ENCODE data around the gene FAM161B.
"Not testable (repeated sequence)": the region's sequence is repeated elsewhere in the genome, so short reads cannot be mapped to it uniquely, and the experiment has no call there.

The FAM161B gene

DNA sequence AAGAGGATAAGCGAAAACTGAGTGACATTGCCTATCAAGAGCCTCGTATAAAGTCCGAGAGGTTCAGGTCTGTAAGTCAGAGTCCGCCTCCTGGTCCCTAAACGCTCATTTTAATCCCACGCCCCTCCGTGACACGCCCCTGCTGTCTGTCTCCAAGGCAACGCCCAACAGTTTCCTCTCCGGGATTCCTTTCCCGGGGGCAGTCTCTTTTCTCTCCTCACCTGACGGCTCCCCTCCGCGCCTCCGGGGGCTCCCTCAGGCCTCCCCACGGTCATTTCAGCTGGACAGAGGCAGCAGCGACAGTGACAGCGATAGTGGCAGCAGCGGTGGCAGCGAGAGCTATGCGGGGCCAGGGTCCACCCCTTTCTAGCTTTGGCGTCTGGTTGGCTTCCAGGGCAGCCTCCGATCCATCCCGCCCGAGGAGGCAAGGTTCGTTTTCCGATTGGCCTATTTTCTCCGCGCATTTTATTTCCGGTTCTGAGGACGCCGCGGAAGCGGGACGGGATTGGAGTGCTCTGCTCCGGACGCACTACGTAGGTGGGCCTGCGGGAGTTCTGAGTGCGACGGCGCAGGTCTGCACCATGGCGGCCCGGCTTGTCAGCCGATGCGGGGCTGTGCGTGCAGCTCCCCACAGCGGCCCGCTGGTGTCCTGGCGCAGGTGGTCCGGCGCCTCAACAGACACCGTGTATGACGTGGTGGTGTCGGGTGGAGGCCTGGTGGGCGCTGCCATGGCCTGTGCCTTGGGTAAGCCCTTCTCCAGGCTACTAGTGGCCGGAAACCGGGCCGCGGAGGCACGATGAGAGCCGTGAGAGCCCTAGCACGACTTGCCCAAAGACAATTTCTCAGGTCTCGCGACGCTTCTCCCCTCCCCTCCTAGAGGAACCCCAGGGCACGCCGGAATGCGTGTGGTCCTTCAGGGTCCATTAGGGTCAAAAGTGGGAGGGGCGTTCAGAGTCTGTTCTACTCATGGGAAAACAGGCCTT, at the start of gene FAM161B, which contains the start of gene COQ6:
Gene FAM161B, minus strand, starts transcription at position 343 of the 983 bp plus-strand sequence. Its CDS starts 68 bp downstream, at position 275.
Gene COQ6, plus strand, starts transcription at position 551 of the 983 bp plus-strand sequence. Its CDS starts 31 bp downstream, at position 582.
- peak; percentile 82 to 83 for DNase-seq

- DNase-seq = no peak
These were observed 48.8 kb upstream of the FAM161B start for GRCh38 chr14:73998726-73999125.

DNA sequence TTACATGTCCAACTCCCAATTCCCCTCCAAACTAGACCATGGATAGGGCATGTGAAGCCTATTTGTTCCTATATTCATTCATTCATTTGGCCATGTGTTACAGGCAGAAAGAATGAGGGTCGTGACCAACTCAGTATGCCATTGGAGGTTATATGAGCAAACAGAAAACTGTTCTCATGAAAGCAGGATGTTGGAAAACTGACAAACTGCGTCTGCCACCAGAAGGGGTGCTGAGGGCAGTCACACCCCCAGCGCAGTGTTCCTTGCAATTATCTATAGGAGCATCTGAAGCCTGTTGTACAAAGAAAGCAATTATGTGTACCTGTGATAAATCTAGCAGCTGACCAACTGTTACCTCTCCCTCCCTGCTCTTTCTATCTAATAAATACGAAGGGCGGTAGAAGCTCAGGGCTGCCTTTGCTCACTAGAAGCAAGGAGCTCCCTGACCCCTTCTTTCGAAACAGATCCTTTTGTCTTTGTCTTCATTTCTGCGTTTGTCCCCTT, 48.1 kb upstream of the FAM161B start:
- no peak for DNase-seq

GRCh38 chr14:73997108-73997943, 47.4 kb upstream of the FAM161B start:
- DNase-seq = no peak

- DNase-seq = no peak
These were observed 46.8 kb upstream of the FAM161B start for GRCh38 chr14:73996731-73997107.

- no peak for DNase-seq
These were observed 46.1 kb upstream of the FAM161B start for GRCh38 chr14:73995977-73996378.

DNA sequence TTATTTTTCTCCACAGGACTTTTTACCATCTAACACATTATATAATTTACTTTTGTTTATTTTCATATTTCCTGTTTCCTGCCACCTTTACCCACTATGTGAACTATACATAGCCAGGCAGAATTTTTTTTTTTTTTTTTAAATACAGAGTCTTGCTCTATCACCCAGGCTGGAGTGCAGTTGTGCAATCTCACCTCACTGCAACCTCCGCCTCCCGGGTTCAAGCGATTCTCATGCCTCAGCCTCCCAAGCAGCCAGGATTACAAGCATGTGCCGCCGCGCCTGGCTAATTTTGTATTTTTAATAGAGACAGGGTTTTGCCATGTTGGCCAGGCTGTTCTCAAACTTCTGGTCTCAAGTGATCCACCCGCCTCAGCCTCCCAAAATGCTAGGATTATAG, 45.0 kb upstream of the FAM161B start:
- DNase-seq = not testable (repeated sequence)

- no peak for DNase-seq
These were observed 41.2 kb upstream of the FAM161B start for GRCh38 chr14:73991092-73991491.

DNA sequence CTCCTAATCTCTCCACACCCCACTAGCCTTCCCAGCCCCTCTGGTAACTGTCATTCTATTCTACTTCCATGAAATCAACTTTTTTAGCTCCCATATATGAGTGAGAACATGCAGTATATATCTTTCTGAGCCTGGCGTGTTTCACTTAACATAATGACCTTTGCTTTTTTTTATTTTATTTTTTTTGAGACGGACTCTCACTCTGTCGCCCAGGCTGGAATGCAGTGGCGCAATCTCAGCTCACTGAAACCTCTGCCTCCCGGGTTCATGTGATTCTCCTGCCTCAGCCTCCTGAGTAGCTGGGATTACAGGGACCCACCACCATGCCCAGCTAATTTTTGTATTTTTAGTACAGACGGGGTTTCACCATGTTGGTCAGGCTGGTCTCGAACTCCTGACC, 38.8 kb upstream of the FAM161B start:
- DNase-seq = not testable (repeated sequence)

GRCh38 chr14:73988065-73988464, 38.2 kb upstream of the FAM161B start:
- DNase-seq = no peak

- no peak for DNase-seq
These were observed 28.0 kb upstream of the FAM161B start for GRCh38 chr14:73977896-73978295.

GRCh38 chr14:73976125-73976524, 26.2 kb upstream of the FAM161B start:
- DNase-seq = no peak

DNA sequence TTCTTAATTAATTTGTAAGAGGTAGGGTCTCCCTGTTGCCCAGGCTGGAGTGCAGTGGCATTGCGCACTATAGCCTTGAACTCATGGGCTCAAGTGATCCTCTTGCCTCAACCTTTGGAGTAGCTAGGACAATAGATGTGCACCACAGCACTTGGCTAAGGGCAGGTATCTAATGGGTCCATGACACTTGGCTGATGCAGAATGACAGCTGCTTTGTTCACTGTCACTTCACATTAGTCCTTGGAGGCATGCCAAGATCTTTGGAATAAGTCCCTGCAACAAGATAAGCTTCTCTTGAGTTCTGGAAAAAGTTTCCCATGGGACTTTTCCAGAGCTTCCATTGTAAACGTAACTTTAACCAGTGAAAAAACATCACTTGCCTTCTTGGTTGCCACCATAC, 23.6 kb upstream of the FAM161B start:
- DNase-seq = no peak

DNA sequence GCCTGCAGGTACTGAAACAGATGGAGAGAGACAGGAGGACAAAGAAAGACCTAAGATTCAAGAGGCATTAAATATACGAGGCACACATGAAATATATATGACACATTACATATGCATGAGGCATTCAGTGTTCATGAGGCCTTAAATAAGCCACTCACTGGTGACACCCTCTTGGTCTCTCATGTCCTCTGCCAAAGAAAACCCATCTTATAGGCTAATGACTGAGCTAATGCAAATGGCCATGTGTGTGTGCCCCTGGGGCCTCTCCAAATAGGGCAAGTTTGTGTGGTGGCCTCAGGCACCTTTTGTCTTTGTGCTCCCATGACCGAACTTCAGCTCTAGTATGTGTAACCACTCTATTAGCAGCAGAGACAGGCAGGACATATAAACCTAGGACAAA, 19.0 kb upstream of the FAM161B start:
- no peak for DNase-seq

- DNase-seq = no peak
These were observed 15.3 kb upstream of the FAM161B start for GRCh38 chr14:73965216-73965615.

- no peak for DNase-seq
These were observed 11.3 kb upstream of the FAM161B start for GRCh38 chr14:73961192-73961591.

GRCh38 chr14:73958591-73958990, 8.7 kb upstream of the FAM161B start:
- no peak for DNase-seq

DNA sequence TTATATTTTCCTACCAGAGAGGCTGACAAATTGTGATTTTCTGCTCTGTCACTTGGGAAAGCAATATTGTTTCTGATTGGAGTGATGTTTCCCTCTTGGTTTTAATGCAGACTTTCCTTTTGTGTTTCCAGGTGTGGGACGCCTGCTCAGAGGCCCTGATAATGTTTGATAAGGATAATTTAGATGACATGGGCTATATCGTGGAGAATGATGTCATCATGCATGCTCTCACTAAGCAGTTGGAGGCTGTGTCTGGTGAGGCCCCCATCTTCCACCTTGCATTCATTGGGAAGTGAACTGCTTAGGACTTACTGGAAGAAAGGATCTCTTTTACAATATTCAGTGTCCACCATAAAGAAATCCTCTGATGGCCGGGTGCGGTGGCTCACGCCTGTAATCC, 5.8 kb upstream of the FAM161B start:
- no peak for DNase-seq

GRCh38 chr14:73953731-73954130, 3.8 kb upstream of the FAM161B start:
- DNase-seq = no peak

- DNase-seq = no peak
These were observed 4.7 kb downstream of the FAM161B start for GRCh38 chr14:73945159-73945670.

DNA sequence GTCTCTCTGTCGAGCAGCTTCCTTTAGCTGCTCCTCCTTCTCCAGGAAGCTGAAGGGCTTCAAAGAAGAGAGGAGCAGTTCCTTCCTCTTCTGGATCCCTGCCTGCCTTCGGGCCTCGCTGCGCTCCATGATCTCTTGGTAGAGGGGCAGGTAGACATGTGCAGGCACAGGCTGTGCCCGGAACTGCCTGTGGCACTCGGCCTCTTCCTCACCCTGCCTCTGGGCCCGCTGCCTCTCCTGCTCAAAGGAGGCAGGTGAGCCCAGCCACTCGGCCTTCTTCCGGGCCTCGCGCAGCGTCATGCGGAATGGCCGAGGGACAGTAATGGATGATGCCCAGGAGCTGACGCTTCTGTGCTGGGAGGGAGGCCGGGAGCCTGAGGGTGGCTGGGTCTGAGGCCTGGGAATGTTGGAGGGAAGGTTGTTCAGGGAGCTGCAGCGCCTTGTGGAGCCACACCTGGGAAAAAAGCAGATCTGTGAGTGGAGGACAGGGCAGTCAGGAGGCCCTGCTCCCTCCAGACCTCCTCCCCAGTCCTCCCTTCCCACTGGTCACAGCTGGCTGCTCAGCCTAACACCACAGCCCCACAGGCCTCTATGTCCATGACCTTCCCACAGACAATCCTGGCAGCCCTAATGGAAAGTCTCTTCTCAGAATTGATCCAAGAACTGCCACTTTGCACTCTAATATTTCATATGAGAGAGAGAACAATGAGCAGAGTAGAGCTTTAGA, 5.3 kb downstream of the FAM161B start:
- DNase-seq = no peak

- no peak for DNase-seq
These were observed 6.8 kb downstream of the FAM161B start for GRCh38 chr14:73943083-73943482.

Measured in activated CD4-positive, alpha-beta T cell treated with anti-CD3 and anti-CD28 coated beads, Interleukin-2, amount 50 U/mL, for 4 hours (primary cell).